IMR-90 (cell line): ENCODE measurements around the gene TMEM181. TPM values are rescaled to one million over a fixed set of nuclear protein-coding genes. Genes with fewer than 3 reads are reported as not detected.

Experiments
- ATAC-seq: fragments of 200-7000 bp; cut with Tn5 transposase; 2 replicates; pipeline ENCODE4 v1.9.1; 2020; ENCODE audit warnings: low read depth, mild to moderate bottlenecking, moderate library complexity
- BruUV-seq: library from RNA; stranded (reverse); fragments of 400-500 nt; replicated peaks from 2 replicates; lab custom pipeline; 2021; lab: Mats Ljungman, UMichigan
- CTCF ChIA-PET: fragments of 300-600 bp; formaldehyde crosslinking; extraction: SDS; loops from one replicate; lab custom pipeline; 2021; ENCODE audit warnings: antibody characterized with exemption; lab: Yijun Ruan, JAX
- POLR2A ChIA-PET: fragments of 300-600 bp; sonication (Branson Sonifier 250); formaldehyde crosslinking; loops from one replicate; lab custom pipeline; 2022; ENCODE audit warnings: antibody characterized with exemption; ENCODE audit not compliant: unreplicated experiment; lab: Charles Lee
- DNase-seq: peaks from one replicate; pipeline ENCODE4 v3.0.0; 2013
- H2AFZ ChIP-seq: replicated peaks from 2 replicates; pipeline ENCODE3; 2013; ENCODE audit warnings: low read length, mild to moderate bottlenecking; ENCODE audit not compliant: poor library complexity
- H2AK5ac ChIP-seq: 2 replicates; pipeline ENCODE4 v1.6.1; 2013; ENCODE audit warnings: low read depth, low read length, inconsistent platforms
- H2AK9ac ChIP-seq: replicated peaks from 2 replicates; pipeline ENCODE3; 2013; ENCODE audit warnings: mild to moderate bottlenecking, low read depth, low read length, moderate library complexity; ENCODE audit not compliant: poor library complexity
- H2BK120ac ChIP-seq: 2 replicates; pipeline ENCODE4 v1.6.1; 2013; ENCODE audit warnings: low read depth, low read length, inconsistent platforms
- H2BK15ac ChIP-seq: 3 replicates; pipeline ENCODE4 v1.6.1; 2013; ENCODE audit warnings: low read depth, low read length, inconsistent platforms
- H2BK20ac ChIP-seq: 2 replicates; pipeline ENCODE4 v1.6.1; 2013; ENCODE audit warnings: low read depth, mild to moderate bottlenecking, inconsistent platforms, low read length, moderate library complexity
- H2BK5ac ChIP-seq: 2 replicates; pipeline ENCODE4 v1.6.1; 2013; ENCODE audit warnings: mild to moderate bottlenecking, low read depth, low read length, inconsistent platforms; ENCODE audit not compliant: poor library complexity, severe bottlenecking
- H3K14ac ChIP-seq: replicated peaks from 2 replicates; pipeline ENCODE4 v1.6.1; 2013; ENCODE audit warnings: low read depth, low read length, inconsistent platforms
- H3K18ac ChIP-seq: 2 replicates; pipeline ENCODE4 v1.6.1; 2013; ENCODE audit warnings: low read depth, low read length, control low read depth
- H3K23ac ChIP-seq: 2 replicates; pipeline ENCODE4 v1.6.1; 2013; ENCODE audit warnings: low read depth, low read length, inconsistent platforms
- H3K27ac ChIP-seq: 2 replicates; pipeline ENCODE4 v1.5.1; 2013; ENCODE audit warnings: mild to moderate bottlenecking, control low read depth, low read length; ENCODE audit not compliant: insufficient read depth
- H3K27me3 ChIP-seq: 2 replicates; pipeline ENCODE4 v1.6.1; 2013; ENCODE audit warnings: low read length; ENCODE audit not compliant: control insufficient read depth, insufficient read depth
- H3K36me3 ChIP-seq: 2 replicates; pipeline ENCODE4 v1.6.1; 2013; ENCODE audit warnings: low read length, mixed read lengths; ENCODE audit not compliant: control insufficient read depth, insufficient read depth
- H3K4ac ChIP-seq: 2 replicates; pipeline ENCODE4 v1.6.1; 2013; ENCODE audit warnings: low read depth, low read length, inconsistent platforms
- H3K4me1 ChIP-seq: 2 replicates; pipeline ENCODE4 v1.6.1; 2013; ENCODE audit warnings: low read length, mixed read lengths; ENCODE audit not compliant: control insufficient read depth, insufficient read depth
- H3K4me2 ChIP-seq: 2 replicates; pipeline ENCODE4 v1.6.1; 2013; ENCODE audit warnings: low read depth, mild to moderate bottlenecking, control low read depth, low read length, moderate library complexity
- H3K4me3 ChIP-seq: 2 replicates; pipeline ENCODE4 v1.5.1; 2013; ENCODE audit warnings: low read depth, mild to moderate bottlenecking, control low read depth, low read length, moderate library complexity; ENCODE audit not compliant: insufficient read depth
- H3K56ac ChIP-seq: 2 replicates; pipeline ENCODE4 v1.6.1; 2013; ENCODE audit warnings: low read length, inconsistent platforms; ENCODE audit not compliant: insufficient read depth; ENCODE audit errors: extremely low read depth
- H3K79me1 ChIP-seq, 2 experiments: 2 replicates each; pipeline ENCODE4 v1.6.1; 2013; ENCODE audit warnings: low read length in 2 of 2, inconsistent platforms in 1 of 2, low read depth in 1 of 2
- H3K9ac ChIP-seq: 2 replicates; pipeline ENCODE4 v1.6.1; 2013; ENCODE audit warnings: low read depth, low read length, control low read depth
- H3K9me1 ChIP-seq: 2 replicates; pipeline ENCODE4 v1.6.1; 2013; ENCODE audit warnings: low read length, inconsistent platforms; ENCODE audit not compliant: insufficient read depth
- H3K9me3 ChIP-seq: 2 replicates; pipeline ENCODE4 v1.6.1; 2013; ENCODE audit warnings: low read length; ENCODE audit not compliant: control insufficient read depth, insufficient read depth
- H4K20me1 ChIP-seq: 2 replicates; pipeline ENCODE4 v1.6.1; 2013; ENCODE audit warnings: low read length, inconsistent platforms; ENCODE audit not compliant: insufficient read depth
- H4K5ac ChIP-seq: 2 replicates; pipeline ENCODE4 v1.6.1; 2013; ENCODE audit warnings: mild to moderate bottlenecking, low read depth, low read length, control low read depth
- H4K8ac ChIP-seq, 2 experiments: 2 replicates each; pipeline ENCODE4 v1.6.1; 2013; ENCODE audit warnings: low read depth in 2 of 2, low read length in 2 of 2, control low read depth in 1 of 2, inconsistent platforms in 1 of 2
- H4K91ac ChIP-seq: 2 replicates; pipeline ENCODE4 v1.6.1; 2013; ENCODE audit warnings: low read depth, low read length, inconsistent platforms; ENCODE audit not compliant: insufficient read depth
- BHLHE40 ChIP-seq: fragments of 150-350 bp; IDR thresholded peaks from 2 replicates; pipeline ENCODE4 v1.6.1; 2016; ENCODE audit warnings: mild to moderate bottlenecking, low read depth, low read length
- CEBPB ChIP-seq: IDR thresholded peaks from 2 replicates; pipeline ENCODE4 v1.6.1; 2012; ENCODE audit warnings: low read depth, low read length, improper control_type of control experiment
- CHD1 ChIP-seq: IDR thresholded peaks from 2 replicates; pipeline ENCODE4 v1.6.1; 2012; ENCODE audit warnings: low read depth, low read length, improper control_type of control experiment
- CTCF ChIP-seq: conservative IDR thresholded peaks from 2 replicates; pipeline ENCODE4 v1.5.1; 2012; ENCODE audit warnings: mild to moderate bottlenecking, low read depth, low read length, improper control_type of control experiment
- ELK1 ChIP-seq: fragments of 150-350 bp; IDR thresholded peaks from 2 replicates; pipeline ENCODE4 v1.6.1; 2016; ENCODE audit warnings: low read depth, mild to moderate bottlenecking, low read length, moderate library complexity, borderline replicate concordance
- FOS ChIP-seq: fragments of 150-350 bp; IDR thresholded peaks from 2 replicates; pipeline ENCODE4 v1.6.1; 2016; ENCODE audit warnings: low read depth, low read length
- MAFK ChIP-seq: IDR thresholded peaks from 2 replicates; pipeline ENCODE4 v1.6.1; 2012; ENCODE audit warnings: low read depth, low read length, improper control_type of control experiment
- MAZ ChIP-seq: IDR thresholded peaks from 2 replicates; pipeline ENCODE4 v1.6.1; 2012; ENCODE audit warnings: low read depth, mild to moderate bottlenecking, low read length, improper control_type of control experiment, moderate library complexity, borderline replicate concordance
- MXI1 ChIP-seq: IDR thresholded peaks from 2 replicates; pipeline ENCODE4 v1.6.1; 2012; ENCODE audit warnings: low read depth, mild to moderate bottlenecking, low read length, moderate library complexity, borderline replicate concordance
- POLR2A ChIP-seq: IDR thresholded peaks from 2 replicates; pipeline ENCODE4 v1.6.1; 2012; ENCODE audit warnings: mild to moderate bottlenecking, low read depth, low read length
- RAD21 ChIP-seq: IDR thresholded peaks from 2 replicates; pipeline ENCODE4 v1.6.1; 2012; ENCODE audit warnings: low read length, improper control_type of control experiment
- RFX5 ChIP-seq: IDR thresholded peaks from 2 replicates; pipeline ENCODE4 v1.8.0; 2012; ENCODE audit warnings: low read depth, mild to moderate bottlenecking, low read length, moderate library complexity
- SMC3 ChIP-seq: fragments of 150-350 bp; IDR thresholded peaks from 2 replicates; pipeline ENCODE4 v1.6.1; 2016; ENCODE audit warnings: low read depth, mild to moderate bottlenecking, antibody characterized with exemption, low read length, moderate library complexity
- USF2 ChIP-seq: fragments of 150-350 bp; IDR thresholded peaks from 2 replicates; pipeline ENCODE4 v1.6.1; 2017; ENCODE audit warnings: mild to moderate bottlenecking, antibody characterized with exemption, low read length, low read depth
- WGBS, 2 experiments: methylation state at CpG; one replicate each; pipeline versions ENCODE4 v1.1.5 to v1.1.7; 2013; ENCODE audit warnings: missing lambda C conversion rate in 2 of 2; ENCODE audit not compliant: insufficient read length in 1 of 2; ENCODE audit errors: extremely low coverage in 2 of 2; 5-methylcytosine and 5-hydroxymethylcytosine counted together
- dilution Hi-C: fragments of 300-500 bp; cut with HindIII; formaldehyde crosslinking; loops from one replicate; pipeline ENCODE4 v1.14.3; 2018; ENCODE audit warnings: low sequenced_read_pairs; ENCODE audit not compliant: unreplicated experiment
- in situ Hi-C: fragments of 300-500 bp; cut with MboI; formaldehyde crosslinking; loops from 3 replicates; pipeline ENCODE4 v1.14.3; 2019; ENCODE audit warnings: low sequenced_read_pairs, inconsistent platforms, mixed read lengths
- intact Hi-C: fragments of 100-400 bp; cut with micrococcal nuclease; formaldehyde crosslinking; loops from 2 replicates; pipeline ENCODE4 v1.10.0; 2022
- polyA plus RNA-seq, 3 experiments: library from polyadenylated mRNA; depleted of rRNA; stranded (reverse); fragments of >200 nt; gene quantifications; 2 replicates each; pipeline ENCODE4 v1.2.3, GENCODE V29; 2012; ENCODE audit warnings: low replicate concordance in 1 of 3
- total RNA-seq: library from RNA; depleted of rRNA; stranded (reverse); fragments of >200 nt; gene quantifications from 2 replicates; pipeline ENCODE4 v1.2.3, GENCODE V29; 2012

The TMEM181 gene
- total and polyA plus RNA-seq, 2 of the 4 experiments (the other 2 are of a cell fraction) = 22.8 to 27.8 TPM

- H3K4me3 ChIP-seq = no peak overlapping the region
- no peak overlapping the region for H3K4me2 ChIP-seq
- ATAC-seq (no peak), DNase-seq (no peak)
- in situ Hi-C loops (no loop called here), intact Hi-C loops (no loop called here), dilution Hi-C loops (no loop called here)
- H2BK120ac ChIP-seq = no peak overlapping the region
- H2AK9ac ChIP-seq = no peak overlapping the region
- H3K4ac ChIP-seq = no peak overlapping the region
- no peak overlapping the region for H3K56ac ChIP-seq
- H2BK15ac ChIP-seq = no peak overlapping the region
- no peaks in the 10 kb centered on the region for H3K79me1 ChIP-seq
- ChIA-PET POLR2A (no interaction called here), CTCF (no interaction called here)
- no peak overlapping the region for H3K9ac ChIP-seq
- peaks cover 2% of the 10 kb centered on the region; the same call in 1 of the 2 replicates for H3K4me1 ChIP-seq
- peaks cover 25% of the 10 kb centered on the region for H3K27me3 ChIP-seq
- H2BK5ac ChIP-seq = no peak overlapping the region
- no peaks in the 10 kb centered on the region for H3K9me1 ChIP-seq
- H2AK5ac ChIP-seq = no peak overlapping the region
- no peak overlapping the region for H2BK20ac ChIP-seq
- H3K18ac ChIP-seq = no peak overlapping the region
- no peak overlapping the region for H4K8ac ChIP-seq
- no peak overlapping the region for H3K27ac ChIP-seq
- no peak overlapping the region for H3K14ac ChIP-seq
- H4K5ac ChIP-seq = no peak overlapping the region
- no peaks in the 10 kb centered on the region for H4K20me1 ChIP-seq
- TF ChIP-seq SMC3 = no peak
- TF ChIP-seq RFX5 = no peak
- no peak for TF ChIP-seq CTCF
- no peak for TF ChIP-seq ELK1
- no peak for TF ChIP-seq FOS
- TF ChIP-seq BHLHE40 = no peak
- TF ChIP-seq POLR2A = no peak
- TF ChIP-seq MAZ = no peak
- no peak for TF ChIP-seq CHD1
- TF ChIP-seq USF2 = no peak
- no peak for TF ChIP-seq CEBPB
- no peak for TF ChIP-seq RAD21
- no peak for TF ChIP-seq MAFK
- TF ChIP-seq MXI1 = no peak
- H3K23ac ChIP-seq = no peak overlapping the region
- no peak overlapping the region for H4K91ac ChIP-seq
- WGBS, 2 experiments = 93% methylated on average over 4 of the region's 12 CpGs; no CpG with 5 or more reads in 1 of the 2 experiments
- no peaks in the 10 kb centered on the region for H3K36me3 ChIP-seq
- BruUV-seq = no TSS peak
- no peaks in the 10 kb centered on the region for H3K9me3 ChIP-seq
- H2AFZ ChIP-seq = no peak overlapping the region
Measured at GRCh38 chr6:158544428-158544827, 15.5 kb upstream of the TMEM181 start.
